GM12801 (cell line): Measurements from ENCODE around the gene SBNO2.

Experiments used
- TF ChIP-seq, protein P1 (sequence below): IDR thresholded peaks from one replicate; pipeline ENCODE4 v1.5.1; 2011; ENCODE audit warnings: control low read depth; ENCODE audit not compliant: insufficient read length; ENCODE audit errors: extremely low read depth

The SBNO2 gene

DNA sequence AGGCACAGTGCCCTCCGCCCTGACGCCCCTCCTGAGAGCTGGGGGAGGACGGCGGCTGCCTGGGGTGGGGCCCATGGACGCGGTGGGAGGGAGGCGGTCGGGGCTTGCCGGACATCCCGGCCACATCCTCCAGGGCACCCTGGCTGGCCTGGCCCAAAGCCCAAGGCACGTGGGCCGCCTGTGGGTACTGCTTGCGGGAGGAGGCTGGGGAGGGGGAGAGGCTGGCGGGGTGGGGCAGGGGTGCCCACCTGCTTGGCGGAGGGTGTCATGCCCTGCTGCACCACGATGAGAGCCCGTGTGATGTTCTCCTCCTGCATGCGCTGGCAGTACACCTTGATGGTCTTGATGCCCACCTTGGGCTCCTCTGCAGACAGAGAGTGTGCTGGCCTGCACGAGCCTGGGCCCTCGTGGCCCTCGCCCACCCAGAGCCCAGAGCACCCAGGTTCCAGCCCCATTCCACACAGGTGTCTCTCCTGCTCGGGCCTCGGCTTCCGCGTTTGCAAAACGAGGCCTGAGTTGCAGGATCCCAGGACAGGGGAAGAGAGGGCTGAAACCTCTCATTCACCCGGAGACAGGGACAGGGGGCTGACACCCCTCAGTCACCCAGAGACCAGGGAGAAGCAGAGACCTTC is 82.4 kb downstream of the SBNO2 start:
- TF ChIP-seq, protein P1, sequence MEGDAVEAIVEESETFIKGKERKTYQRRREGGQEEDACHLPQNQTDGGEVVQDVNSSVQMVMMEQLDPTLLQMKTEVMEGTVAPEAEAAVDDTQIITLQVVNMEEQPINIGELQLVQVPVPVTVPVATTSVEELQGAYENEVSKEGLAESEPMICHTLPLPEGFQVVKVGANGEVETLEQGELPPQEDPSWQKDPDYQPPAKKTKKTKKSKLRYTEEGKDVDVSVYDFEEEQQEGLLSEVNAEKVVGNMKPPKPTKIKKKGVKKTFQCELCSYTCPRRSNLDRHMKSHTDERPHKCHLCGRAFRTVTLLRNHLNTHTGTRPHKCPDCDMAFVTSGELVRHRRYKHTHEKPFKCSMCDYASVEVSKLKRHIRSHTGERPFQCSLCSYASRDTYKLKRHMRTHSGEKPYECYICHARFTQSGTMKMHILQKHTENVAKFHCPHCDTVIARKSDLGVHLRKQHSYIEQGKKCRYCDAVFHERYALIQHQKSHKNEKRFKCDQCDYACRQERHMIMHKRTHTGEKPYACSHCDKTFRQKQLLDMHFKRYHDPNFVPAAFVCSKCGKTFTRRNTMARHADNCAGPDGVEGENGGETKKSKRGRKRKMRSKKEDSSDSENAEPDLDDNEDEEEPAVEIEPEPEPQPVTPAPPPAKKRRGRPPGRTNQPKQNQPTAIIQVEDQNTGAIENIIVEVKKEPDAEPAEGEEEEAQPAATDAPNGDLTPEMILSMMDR: no peak

DNA sequence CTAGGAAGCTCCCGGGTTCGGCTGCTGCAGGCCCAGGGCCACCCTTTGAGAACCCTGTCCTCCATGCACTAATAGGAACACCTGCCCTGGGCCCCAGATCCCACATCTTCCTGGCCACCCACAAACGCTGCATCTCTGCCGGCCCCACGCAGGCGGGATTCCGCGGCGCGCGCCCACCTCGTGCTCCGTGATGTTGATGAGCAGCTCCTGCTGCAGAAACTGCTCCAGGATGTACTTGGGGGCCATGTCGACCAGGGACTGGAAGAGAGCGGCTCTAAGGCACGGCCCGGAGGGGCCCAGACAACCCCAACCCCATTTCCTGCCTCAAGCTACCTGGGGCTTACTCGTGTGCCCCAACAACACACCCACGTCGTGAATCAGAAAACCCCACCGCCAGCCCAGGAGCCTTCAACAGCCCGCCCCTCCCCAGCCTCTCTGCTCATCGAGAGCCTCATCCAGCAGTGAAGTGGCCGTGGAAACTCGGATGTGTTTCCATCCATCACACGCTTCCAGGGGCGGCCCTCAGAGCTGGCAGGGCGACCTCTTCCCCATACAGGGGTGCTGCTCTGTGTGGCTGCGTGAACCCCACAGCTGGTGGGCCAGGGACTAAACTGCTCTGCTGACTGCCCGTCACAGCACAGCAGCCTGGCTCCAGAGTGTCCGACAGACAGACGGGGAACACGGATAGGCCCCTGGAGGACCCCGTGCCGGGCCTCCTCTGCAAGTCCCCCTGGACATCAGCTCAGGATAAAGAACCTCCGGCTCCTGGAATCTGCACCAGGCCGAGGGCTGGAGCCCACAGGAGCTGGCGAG is 83.1 kb downstream of the SBNO2 start:
- TF ChIP-seq, protein P1: no peak

- TF ChIP-seq, protein P1: no peak
These were observed 84.2 kb downstream of the SBNO2 start for GRCh38 chr19:1089891-1090290.

- TF ChIP-seq, protein P1: no peak
These were observed 84.8 kb downstream of the SBNO2 start for GRCh38 chr19:1089126-1089771.

DNA sequence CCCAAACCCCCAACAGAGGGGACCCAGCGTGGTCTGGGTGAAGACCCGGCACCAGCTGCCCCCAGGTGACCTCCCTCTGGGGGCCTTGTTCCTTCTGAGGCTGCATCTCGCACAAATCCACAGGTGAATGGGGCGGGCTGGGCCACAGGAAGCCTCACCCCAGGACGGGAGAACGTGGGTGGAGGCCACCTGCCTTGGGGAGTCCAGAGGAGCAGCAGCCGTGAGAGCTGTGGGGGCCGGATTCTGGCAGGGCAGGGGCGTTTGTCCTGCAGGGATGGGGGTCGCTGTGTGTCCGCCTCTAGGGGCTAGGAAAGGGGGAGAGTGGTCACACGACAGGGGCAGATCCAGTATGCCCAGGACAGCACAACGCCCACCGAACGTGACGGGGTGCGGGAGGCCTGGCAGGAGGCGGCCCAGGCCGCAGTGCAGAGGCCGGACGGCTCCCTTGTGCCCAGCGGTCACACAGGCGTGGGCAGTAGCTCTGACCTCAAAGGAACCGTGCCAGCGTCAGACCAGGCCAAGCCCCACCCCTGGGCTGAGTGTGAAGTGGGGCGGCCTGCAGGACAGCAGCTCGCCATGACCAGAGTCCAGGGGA is 85.6 kb downstream of the SBNO2 start:
- TF ChIP-seq, protein P1: no peak

DNA sequence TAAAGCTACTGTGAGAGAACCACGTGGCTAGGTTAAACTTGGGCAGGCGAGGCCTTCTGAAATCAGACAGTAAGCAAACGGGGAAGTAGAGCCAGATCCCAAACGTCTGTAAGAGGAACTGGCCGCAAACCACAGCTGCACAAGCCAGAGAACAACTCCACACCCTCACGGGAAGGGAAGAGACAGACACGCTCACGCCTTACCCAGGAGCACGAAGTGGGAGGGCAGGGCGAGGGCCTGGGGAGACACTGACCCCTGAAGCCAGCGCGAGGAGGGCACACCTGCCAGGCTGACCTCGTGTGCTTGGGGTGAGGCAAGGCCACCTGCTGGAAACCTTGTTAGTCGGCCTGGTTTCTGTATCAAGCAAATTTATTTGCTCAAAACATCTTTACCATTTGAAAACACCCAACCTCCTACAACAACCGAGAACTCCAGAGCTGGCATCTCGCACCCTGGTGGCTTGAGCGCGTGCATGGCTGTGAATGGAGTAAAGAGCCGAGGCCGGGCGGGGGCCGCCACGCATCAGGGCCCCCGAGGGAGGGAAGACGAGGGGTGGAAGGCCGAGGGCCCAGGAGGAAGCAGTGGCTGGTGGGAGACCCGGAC is 86.2 kb downstream of the SBNO2 start:
- TF ChIP-seq, protein P1: no peak

DNA sequence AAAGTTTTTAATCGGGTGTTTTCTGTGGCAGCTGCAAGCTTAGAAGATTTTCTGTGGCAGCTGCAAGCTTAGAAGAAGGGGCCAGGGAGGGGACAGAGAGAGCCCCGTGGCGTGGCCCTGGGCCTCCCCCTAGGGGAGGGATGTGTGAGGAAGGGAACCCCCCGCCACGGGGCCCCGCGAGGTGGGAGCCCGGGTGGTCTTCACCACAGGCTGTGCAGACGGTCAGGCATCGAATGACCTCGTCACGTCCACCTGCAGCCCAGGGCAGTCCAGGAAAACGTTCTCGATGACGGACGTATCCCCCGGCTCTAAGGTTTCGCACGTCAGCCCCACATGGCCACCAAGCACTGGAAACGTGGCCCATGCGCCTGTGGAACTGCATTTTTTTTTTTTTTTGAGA is 87.5 kb downstream of the SBNO2 start:
- TF ChIP-seq, protein P1: no peak
